HUDEP-2 (cell line): ENCODE data around the gene KCNH1.
"Not testable (repeated sequence)": the region's sequence is repeated elsewhere in the genome, so short reads cannot be mapped to it uniquely, and the experiment has no call there.

Experiments used
- DNase-seq, 76 experiments: peaks; one replicate each; lab custom pipeline; 2025; ENCODE audit not compliant: unreplicated experiment in 76 of 76; lab: John Stamatoyannopoulos, UW

Gene KCNH1

DNA sequence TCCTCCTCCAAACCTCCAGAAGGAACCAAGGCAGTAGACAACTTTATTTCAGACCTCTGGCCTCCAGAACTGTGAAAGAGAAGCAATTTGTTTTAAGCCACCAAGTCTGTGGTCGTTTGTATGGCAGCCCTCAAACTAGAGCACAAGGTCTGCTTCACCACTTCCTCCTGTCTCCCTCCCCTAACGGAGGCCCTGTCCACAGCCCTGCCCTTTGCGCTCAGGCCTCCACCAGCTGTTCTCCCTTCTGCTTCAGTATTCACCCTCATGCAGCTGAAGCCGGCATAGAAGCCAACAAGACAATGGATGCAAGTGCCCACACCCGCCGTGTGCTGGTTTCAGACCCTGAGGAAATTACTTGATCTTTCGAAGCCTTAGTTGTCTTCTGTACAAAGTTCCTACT is 441.2 kb downstream of the KCNH1 start:
- no peak for DNase-seq

DNA sequence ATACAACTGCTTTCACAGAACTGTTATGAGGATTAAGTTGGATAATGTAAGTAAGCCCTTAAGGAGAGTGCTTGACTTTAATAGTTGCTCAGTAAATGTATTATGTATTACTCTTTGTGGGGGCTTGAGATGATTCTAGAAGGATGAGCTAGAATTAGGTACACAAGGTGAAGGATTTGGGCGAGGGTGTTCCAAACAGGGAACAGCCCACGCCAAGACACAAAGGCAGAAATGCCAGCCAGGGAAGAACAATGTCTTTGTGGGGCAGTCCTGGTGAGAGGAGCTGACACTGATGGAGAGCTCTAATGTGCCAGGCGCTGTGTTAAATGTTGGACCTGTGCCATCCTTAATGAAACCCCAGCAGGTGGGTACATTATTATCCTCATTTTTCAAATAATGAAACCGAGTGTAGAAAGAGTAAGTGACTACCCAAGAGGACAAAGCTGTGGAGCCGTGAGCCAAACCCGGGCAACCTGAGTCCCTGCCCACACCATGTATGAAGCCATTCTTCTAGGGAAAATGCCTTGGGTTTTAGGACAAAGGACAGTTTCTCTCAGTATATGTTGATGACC is 442.8 kb downstream of the KCNH1 start:
- no peak for DNase-seq

DNA sequence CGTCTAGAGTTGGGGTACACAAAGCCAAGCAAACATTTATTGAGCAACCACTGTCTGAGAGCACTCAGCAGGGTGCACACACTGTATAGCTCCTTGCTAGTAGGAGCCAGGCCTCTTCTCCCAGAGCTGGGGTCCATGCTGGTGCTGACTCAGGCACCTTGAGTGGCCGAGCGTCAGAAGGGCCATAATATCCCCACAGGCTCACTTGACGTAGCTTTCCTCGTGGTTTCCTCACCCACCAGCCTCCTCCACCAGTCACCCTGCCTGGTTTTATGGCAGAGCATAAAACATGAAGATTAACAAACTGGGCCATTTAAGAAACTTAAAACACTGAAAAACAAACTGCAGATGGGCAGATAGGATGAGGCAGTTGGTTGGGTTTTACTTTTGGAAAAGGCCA is 443.7 kb downstream of the KCNH1 start:
- no peak for DNase-seq

DNA sequence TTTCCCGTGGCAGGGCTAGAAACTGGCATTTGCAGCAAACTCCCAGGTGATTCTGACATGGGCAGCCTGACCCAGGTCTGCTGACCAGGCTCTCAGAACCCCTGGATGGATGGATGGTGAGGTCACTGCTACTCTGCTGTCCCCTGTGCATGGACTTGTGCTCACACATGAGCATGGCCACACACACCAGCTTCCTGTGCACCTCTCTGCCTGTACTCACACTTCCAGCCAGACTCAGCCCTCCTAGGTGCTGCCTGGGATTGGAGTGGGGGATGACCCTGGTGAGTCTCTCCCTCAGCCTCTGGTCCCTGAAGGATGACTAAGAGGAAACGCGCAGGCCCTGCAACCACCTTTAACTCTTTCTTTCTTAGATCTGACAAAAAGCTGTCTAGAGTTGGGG is 444.1 kb downstream of the KCNH1 start:
- DNase-seq: no peak

DNA sequence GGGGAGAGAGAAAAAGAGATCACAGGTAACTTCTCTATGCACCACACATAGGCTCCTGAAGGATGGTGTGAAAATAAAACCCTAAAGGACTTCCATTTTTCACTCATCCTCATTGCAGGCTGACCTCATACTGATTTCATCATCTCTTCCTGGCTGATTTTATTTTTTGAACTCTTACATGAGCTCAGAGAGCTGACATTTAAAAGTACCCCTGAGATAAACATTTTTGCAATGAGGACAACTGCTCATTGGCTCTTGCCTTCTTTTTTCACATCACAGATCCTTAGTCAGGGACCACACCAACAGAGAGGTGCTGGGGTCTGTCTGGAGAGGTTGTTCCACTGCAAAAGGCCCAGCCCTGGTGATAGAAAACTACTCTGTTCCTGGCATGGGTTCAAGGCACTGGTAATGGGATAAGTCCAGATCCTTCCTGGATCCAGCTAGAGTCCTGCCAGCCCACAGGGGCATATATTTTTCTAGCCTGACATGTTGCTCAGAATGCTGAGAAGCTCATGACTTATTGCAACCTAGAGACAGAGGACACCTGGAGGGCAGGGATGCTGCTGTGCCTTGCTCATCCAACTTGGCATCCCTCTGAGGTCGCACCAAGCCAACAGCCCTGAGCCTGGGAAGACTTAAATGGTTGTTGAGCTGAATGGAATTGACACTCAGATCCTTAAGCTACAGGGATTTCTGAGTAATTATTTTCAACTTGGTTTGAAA is 445.3 kb downstream of the KCNH1 start:
- DNase-seq: no peak

DNA sequence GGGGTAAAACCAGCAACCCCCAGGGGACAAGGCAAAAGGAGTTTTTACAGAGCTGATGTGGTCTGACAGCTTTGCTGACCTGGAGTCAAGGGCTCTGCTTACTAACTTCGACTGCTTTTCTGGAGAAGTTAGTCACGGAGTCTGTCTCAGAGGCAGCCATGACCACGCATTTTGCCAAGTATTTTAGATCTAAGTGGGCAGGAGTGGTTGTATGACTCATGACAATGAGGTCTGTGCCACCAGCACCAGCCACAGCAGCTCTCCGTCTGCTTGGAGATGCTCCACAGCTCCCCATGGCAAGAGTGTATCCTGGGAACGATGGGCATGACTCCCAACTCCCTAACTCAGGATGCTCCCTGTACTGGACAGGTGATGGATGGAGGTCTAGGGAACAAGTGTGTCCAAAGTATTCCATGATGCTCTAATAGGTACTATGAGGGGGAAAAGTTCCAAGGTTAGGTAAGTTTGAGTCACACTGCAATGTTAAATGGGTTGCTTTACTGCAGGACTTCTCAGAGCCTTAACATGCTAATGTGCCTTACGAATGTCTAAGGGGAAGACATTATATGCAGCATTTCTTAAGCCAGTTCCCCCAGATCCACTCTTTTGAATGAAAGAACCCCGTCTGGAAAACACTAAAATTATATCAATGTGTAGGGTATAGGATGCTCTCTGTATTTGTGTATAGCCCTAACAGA is 446.2 kb downstream of the KCNH1 start:
- no peak for DNase-seq

DNA sequence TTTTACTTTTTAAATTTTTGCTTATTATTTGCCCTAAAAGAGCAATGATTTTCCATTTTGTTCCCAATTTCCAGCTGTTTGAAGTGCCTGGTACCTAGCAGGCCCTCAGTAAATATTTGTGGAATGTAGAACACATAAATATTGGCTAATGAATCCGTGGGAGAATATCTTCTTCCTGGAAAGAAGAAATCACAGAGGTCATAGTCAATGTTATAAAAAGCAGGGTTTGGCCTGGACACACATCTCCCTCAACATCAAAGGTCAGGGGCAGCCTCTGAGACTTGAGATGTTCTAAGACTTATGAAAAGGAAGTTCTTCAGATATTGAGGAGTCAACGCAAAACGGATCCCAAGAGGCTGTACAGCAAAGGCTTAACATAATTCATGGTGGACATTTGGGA is 447.1 kb downstream of the KCNH1 start:
- DNase-seq: no peak

- DNase-seq: no peak
Measured at GRCh38 chr1:210685295-210685650, 448.7 kb downstream of the KCNH1 start.

GRCh38 chr1:210684466-210685294 is 449.3 kb downstream of the KCNH1 start:
- no peak for DNase-seq

DNA sequence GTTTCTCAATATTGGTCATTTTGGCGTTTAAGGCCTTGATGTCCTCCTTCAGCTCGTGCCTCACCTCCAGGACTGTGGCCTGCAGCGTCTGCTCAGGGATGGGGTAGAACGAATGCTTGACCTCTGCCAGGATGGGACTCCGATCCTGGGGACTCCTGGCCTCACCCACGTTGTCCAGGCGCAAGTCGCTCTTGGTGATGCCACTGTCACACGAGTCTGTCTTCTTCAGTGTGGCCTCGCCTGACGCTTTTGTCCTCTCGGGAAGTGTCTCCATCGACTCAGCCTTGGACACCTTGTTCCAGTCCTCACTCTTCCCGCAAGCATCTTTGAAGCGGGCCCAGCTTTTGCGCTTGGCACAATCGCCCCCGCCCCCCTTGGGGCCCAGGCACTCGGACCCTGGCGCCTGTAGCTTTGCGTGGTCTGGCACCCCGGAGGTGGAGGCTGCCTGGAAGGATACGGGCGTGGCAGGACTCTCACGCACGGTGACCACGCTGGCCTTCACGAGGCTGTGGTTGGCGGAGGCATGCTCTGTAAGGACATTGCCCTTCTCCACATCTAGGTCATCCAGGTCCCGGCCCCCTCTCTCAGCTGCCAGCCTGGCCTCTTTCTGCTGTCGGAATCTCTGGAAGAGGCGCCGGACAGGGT is 450.4 kb downstream of the KCNH1 start:
- no peak for DNase-seq

- no peak for DNase-seq
Measured at GRCh38 chr1:210681158-210681557, 452.8 kb downstream of the KCNH1 start.

- DNase-seq: no peak
Measured at GRCh38 chr1:210678306-210678705, 455.6 kb downstream of the KCNH1 start.

DNA sequence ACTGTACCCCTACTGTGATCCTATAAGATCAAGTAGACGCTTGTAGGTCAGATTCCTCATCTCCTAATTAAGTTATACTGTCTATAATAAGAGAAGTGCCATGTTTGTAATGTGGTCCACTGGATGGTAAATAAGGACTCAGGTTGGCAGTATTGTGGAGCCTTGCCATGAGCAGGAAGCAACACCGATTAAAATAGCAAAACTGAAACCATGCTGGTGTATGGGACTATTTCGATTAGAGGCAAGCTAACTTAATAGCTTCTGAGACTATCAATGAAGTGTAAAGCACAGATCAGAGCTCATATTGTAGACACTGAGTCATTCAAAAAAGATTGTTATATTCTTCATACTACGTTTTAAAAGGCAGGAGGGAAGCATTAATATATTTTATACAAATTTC is 456.4 kb downstream of the KCNH1 start:
- no peak for DNase-seq

DNA sequence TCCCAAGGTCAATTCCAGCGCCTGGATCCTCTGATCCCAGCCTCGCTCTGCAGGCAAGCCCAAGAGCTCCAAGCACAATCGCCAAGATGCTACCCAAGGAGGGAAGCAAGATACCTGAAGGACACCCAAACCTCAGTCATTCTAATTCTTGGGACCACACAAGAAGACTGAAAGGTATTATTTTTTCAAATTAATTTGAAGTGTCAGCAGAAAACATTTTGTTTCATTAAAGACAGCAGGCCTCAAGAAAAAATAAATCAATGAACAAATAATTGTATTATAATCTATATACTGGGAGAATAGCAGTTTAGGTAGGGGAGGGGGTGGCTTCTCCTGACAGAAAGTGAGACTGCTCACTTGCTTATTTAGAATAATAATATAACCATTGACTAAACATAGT is 457.4 kb downstream of the KCNH1 start:
- DNase-seq: no peak

DNA sequence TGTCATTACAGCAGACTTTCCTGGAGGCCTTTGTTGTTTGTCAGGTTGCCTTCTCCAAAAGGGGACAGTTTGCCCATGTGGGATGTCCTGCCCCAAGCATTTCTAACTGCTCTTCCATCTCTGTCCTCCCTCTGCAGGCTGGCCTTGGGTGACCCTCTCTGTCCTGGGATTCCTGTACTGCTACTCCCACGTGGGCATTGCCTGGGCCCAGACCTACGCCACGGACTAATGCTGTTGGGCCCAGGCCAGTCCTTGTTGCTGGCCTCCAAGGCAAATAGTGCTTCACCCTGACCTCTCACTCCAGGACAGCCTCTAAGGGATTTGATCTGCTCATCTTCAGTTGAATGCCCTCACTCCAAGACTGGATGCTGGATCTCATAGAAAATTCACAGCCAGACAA is 459.8 kb downstream of the KCNH1 start:
- no peak for DNase-seq

DNA sequence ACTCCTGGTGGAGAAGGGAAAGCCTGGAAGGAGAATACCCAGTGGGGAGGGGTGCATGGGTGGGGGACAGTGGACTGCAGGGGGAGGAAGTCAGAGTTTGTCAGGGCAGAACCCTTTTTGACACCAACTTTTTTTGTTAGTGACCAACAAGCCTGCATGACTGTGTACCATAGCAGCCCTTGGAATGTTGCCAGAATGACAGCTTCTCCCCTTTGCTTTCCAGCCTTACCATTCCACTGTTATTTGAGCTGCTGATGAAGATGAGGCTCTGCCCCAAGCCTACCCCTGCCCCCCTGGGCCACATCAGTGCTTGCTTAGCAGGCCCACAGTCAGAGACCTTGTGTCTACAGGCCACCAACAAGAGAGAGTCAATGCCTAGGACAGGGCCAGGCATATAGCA is 464.0 kb downstream of the KCNH1 start:
- no peak for DNase-seq

- no peak for DNase-seq
Measured at GRCh38 chr1:210663730-210664573, 470.0 kb downstream of the KCNH1 start.

DNA sequence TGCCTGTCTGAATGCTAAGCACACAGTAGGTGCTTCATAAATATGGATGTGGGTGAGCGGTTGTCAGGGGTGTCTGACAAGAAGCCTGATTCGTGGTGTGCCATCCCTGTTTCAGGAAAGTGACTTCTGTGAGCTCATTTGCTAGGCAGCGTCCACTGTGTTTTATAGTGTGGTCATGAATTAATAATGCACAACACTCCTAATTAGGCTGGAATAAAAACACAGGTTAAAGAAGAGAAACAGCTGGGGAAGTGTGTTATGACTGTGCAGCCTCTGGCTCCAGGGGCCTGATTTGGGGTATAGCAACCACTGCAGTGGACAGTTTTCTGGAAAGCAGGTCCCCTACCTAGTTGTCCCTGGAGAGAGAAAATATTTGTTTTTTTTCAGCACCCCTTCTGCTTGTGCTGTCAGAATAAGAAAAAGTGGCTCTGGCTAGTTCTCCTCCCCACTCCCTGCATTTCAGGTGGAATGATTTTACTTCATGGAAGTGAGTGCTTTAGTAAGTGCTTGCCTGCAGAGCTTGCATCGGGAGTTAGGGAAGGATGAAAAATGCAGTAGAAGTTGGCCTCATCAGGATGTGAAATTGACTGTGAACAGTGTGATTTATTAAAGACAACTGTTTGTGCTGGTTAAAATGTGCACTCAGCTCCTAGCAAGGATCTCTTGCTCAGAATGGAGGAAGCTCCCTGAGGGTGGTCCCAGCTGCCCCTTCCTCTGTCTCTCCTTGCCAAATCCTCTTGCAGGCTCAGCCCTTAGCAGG is 471.5 kb downstream of the KCNH1 start:
- DNase-seq: no peak

GRCh38 chr1:210661520-210661919 is 472.4 kb downstream of the KCNH1 start:
- DNase-seq: not testable (repeated sequence)
